ENCODE data around the gene MROH8. TPM values are rescaled to one million over a fixed set of nuclear protein-coding genes. Genes with fewer than 3 reads are reported as not detected.

MROH8 gene
- total RNA-seq = 1.0 and 1.4 TPM in 2 replicates

DNA sequence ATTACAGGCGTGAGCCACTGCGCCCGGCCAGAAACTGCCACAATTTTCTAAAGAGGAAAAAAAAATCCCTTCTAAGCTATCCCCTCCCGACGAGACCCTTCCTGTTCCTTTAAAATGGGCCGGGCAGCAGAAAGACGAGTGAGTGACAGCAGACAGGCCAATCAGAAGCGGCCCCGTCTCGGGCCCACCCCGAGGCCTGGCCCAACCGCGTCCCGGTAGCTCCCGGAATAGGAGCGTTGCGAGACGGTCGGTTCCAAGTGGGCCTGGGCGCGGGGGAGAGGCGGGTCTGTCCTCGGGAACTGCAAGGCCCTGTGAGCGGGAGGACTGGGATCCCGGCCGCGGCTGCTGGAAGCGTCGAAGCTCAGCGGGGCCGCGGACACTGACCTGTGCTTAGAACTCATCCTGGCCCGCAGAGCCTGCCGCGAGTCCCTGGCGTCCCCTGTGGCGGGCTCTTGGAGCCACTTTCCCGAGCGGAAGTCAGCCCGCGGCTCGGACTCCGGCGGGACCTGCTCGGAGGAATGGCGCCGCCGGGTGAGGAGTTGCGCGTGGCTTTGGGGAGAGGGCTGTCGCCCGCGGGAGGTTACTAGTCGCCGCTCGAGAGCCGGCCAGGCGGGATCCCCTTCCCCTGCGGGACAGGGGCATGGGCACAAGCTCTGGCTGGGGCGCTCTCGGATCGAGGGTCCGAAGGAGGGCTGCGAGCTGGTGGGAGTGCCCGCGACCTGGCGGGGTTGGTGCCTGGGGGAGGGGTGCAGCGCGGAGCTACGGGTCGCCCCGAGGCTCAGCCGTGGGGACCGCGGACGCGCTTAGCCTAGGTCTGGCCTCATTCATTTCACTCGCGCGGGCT is at the start of gene MROH8, which contains the start of gene RPN2:
MROH8 (minus strand) TSS at position 710 of the 844 bp plus-strand sequence.
RPN2 (plus strand) TSS at position 492 of the 844 bp plus-strand sequence; CDS start at position 519, 27 bp downstream.

DNA sequence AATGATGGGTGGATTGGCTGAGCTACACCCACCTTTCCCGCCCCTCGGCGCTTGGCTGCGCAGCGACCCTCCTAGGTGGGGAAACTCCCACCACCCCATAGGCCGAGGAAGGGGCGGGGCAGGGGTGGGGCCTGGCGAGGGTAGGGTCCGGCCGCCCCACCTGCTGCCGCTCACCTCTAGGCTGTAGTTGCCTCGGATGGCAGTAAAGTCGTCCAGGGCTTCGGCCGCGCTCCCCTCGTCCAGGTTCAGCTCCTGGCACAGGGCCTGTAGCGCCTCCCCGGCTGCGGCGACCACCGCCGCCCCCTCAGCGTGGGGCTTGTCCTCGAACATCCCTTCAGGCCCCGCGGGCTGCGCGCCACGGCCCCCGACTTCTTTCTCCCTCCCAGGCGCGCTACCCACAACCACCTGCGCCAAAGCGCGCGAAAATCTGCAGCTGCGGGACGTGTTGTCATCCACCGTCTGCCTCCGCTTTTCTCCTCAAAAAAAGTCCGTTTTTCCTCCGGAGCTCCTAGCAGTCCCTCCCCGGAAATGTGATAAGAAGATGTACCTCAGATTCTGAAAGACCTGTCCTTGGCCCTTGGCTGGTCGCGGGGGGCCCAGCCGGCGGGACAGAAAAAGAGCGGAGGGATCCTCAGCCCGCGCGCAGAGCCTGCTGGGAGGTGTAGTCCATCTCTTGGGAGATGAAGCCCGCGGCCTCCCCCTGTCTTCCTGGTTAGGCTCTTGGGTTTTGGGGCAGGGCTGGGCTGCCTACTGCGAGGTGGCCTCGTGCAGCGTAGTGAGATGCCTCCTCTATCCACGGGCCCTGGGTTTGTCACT is 83.5 kb downstream of the MROH8 start, which contains the start of gene RBL1:
RBL1 (minus strand) TSS at position 399 of the 816 bp plus-strand sequence; CDS start at position 330, 69 bp downstream.

Other genes with a start within 250 kb of the MROH8 start
- 25.1 and 39.1 TPM in 2 replicates for gene SAMHD1, start 227.8 kb downstream of the MROH8 start, total RNA-seq
- gene RBL1, start 83.6 kb downstream of the MROH8 start, total RNA-seq = 3.6 and 5.8 TPM in 2 replicates
- 306 and 314 TPM in 2 replicates for gene RPN2, start 218 bp downstream of the MROH8 start, total RNA-seq
- gene GHRH, start 82.3 kb upstream of the MROH8 start, total RNA-seq = not detected in 2 replicates
- 16.6 and 17.8 TPM in 2 replicates for gene MANBAL, start 110.1 kb upstream of the MROH8 start, total RNA-seq
- 13.5 and 20.5 TPM in 2 replicates for gene SRC, start 166.6 kb upstream of the MROH8 start, total RNA-seq